ENCODE measurements around the gene SDC3.

GRCh38 chr1:30933874-30934252, 25.3 kb upstream of the SDC3 start:
- TF ChIP-seq TAF1 (IDR thresholded peaks at IDR 0.05; ENCODE audit: borderline replicate concordance, insufficient read depth, low read length) (no peak), POLR2AphosphoS5 (IDR thresholded peaks at IDR 0.05; ENCODE audit: low read depth, low read length) (no peak), REST (IDR thresholded peaks at IDR 0.05; ENCODE audit: insufficient read depth in 1 of 2, low read depth in 2 of 2, low read length in 2 of 2) (no peak), SIN3A (IDR thresholded peaks at IDR 0.05; ENCODE audit: borderline replicate concordance, insufficient read depth, low read length) (no peak)

Measured in PFSK-1 (cell line).